ENCODE data around the gene C10orf62. TPM values are rescaled to one million over a fixed set of nuclear protein-coding genes. Genes with fewer than 3 reads are reported as not detected.

Gene C10orf62
- total and polyA plus RNA-seq, 4 donors, result 0.29 to 0.54 (median 0.42) TPM; not detected in 1

- Histone ChIP-seq H3K4me3 (ENCODE audit: low read length in 2 of 2) (peak within 1 kb of the TSS; percentile 60 to 87), H3K36me3 (ENCODE audit: control insufficient read depth in 1 of 2, insufficient read depth in 2 of 2, low read length in 1 of 2) (peaks cover 0 to 2% of the 10 kb centered on the region in 2 donors), H3K9me3 (ENCODE audit: control insufficient read depth, low read length) (no peaks in the 10 kb centered on the region), H3K4me1 (ENCODE audit: control insufficient read depth in 1 of 2, insufficient read depth in 2 of 2, low read length in 2 of 2) (no peaks in the 10 kb centered on the region), H3K27me3 (ENCODE audit: control insufficient read depth in 1 of 2, insufficient read depth in 2 of 2, low read length in 1 of 2) (no peaks in the 10 kb centered on the region), H3K27ac (ENCODE audit: low read depth in 1 of 2, low read length in 2 of 2) (peak within 1 kb of the TSS in 1 of 2 donors; percentile 37)
- 2 to 3% methylated on average over 31 to 54 of the region's 54 CpGs for WGBS, 2 donors
- intact Hi-C loops (cut with DNase I), result no loop called here
- peak; percentile 99 to 100 for DNase-seq
- peak; percentile 99 for ATAC-seq (ENCODE audit: low FRiP score)
These were observed 50.8 kb downstream of the C10orf62 start, which contains the start of gene PI4K2A for GRCh38 chr10:97640174-97640867. Gene PI4K2A (plus strand): TSS chr10:97640671. CDS start chr10:97640743, 72 bp downstream.

Other genes with a start within 250 kb of the C10orf62 start
- 10 to 100 TPM; 25.1 to 31.9 TPM for gene RRP12, start 188.4 kb upstream of the C10orf62 start, total RNA-seq
- 10 to 100 TPM in 1 of 2 donors, 1 to 10 TPM in 1; 6.4 to 10.7 TPM for gene RRP12, start 188.4 kb upstream of the C10orf62 start, polyA plus RNA-seq
- 100 to 1,000 TPM; 145 to 148 TPM for gene PGAM1, start 163.5 kb upstream of the C10orf62 start, total RNA-seq
- 100 to 1,000 TPM; 134 to 189 TPM for gene PGAM1, start 163.5 kb upstream of the C10orf62 start, polyA plus RNA-seq
- 10 to 100 TPM; 25.6 to 27.2 TPM for gene EXOSC1, start 143.7 kb upstream of the C10orf62 start, total RNA-seq
- 10 to 100 TPM; 39.4 to 41.9 TPM for gene EXOSC1, start 143.7 kb upstream of the C10orf62 start, polyA plus RNA-seq
- 10 to 100 TPM; 29.6 to 35.6 TPM for gene ZDHHC16, start 143.5 kb upstream of the C10orf62 start, total RNA-seq
- gene ZDHHC16, start 143.5 kb upstream of the C10orf62 start, polyA plus RNA-seq, result 10 to 100 TPM; 17.8 to 27.8 TPM
- gene MMS19, start 91.3 kb upstream of the C10orf62 start, total RNA-seq, result 10 to 100 TPM; 34.3 to 63.8 TPM
- 10 to 100 TPM; 16.2 to 73.4 TPM for gene MMS19, start 91.3 kb upstream of the C10orf62 start, polyA plus RNA-seq
- gene UBTD1, start 90.8 kb upstream of the C10orf62 start, total RNA-seq, result 10 to 100 TPM; 15.1 to 15.8 TPM
- 10 to 100 TPM; 10.1 to 18.9 TPM for gene UBTD1, start 90.8 kb upstream of the C10orf62 start, polyA plus RNA-seq
- under 1 TPM; 0.39 to 0.78 TPM for gene ANKRD2, start 16.9 kb upstream of the C10orf62 start, total RNA-seq
- gene ANKRD2, start 16.9 kb upstream of the C10orf62 start, polyA plus RNA-seq, result 1 to 10 TPM; 1.4 to 3.1 TPM
- 1 to 10 TPM; 1.9 to 4.6 TPM for gene HOGA1, start 5.3 kb upstream of the C10orf62 start, total RNA-seq
- 1 to 10 TPM; 3.9 to 4.0 TPM for gene HOGA1, start 5.3 kb upstream of the C10orf62 start, polyA plus RNA-seq
- 1 to 10 TPM; 1.4 to 6.6 TPM for gene MORN4, start 43.8 kb downstream of the C10orf62 start, total RNA-seq
- 1 to 10 TPM; 4.5 to 8.8 TPM for gene MORN4, start 43.8 kb downstream of the C10orf62 start, polyA plus RNA-seq
- gene PI4K2A, start 51.0 kb downstream of the C10orf62 start, total RNA-seq, result 10 to 100 TPM; 14.2 to 16.7 TPM
- gene PI4K2A, start 51.0 kb downstream of the C10orf62 start, polyA plus RNA-seq, result 10 to 100 TPM in 1 of 2 donors, 1 to 10 TPM in 1; 6.5 to 10.0 TPM
- 10 to 100 TPM; 17.1 to 18.3 TPM for gene AVPI1, start 97.5 kb downstream of the C10orf62 start, total RNA-seq
- 10 to 100 TPM; 12.4 to 15.1 TPM for gene AVPI1, start 97.5 kb downstream of the C10orf62 start, polyA plus RNA-seq
- gene MARVELD1, start 124.0 kb downstream of the C10orf62 start, total RNA-seq, result 10 to 100 TPM; 87.4 to 92.4 TPM
- gene MARVELD1, start 124.0 kb downstream of the C10orf62 start, polyA plus RNA-seq, result 10 to 100 TPM; 48.1 to 85.8 TPM
- gene ZFYVE27, start 147.4 kb downstream of the C10orf62 start, total RNA-seq, result 10 to 100 TPM; 23.0 to 33.2 TPM
- gene ZFYVE27, start 147.4 kb downstream of the C10orf62 start, polyA plus RNA-seq, result 10 to 100 TPM in 1 of 2 donors, 1 to 10 TPM in 1; 6.1 to 24.6 TPM
- gene SFRP5, start 182.3 kb downstream of the C10orf62 start, total RNA-seq, result 1 to 10 TPM; 1.4 to 3.7 TPM
- 1 to 10 TPM in 1 of 2 donors, under 1 TPM in 1; 0.36 to 8.8 TPM for gene SFRP5, start 182.3 kb downstream of the C10orf62 start, polyA plus RNA-seq

All from aorta (tissue), 5 donors.